Stimulated activated CD8-positive, alpha-beta memory T cell treated with anti-CD3 and anti-CD28 coated beads, Interleukin-15, amount 100 ng/mL, for 48 hours (primary cell): Measurements from ENCODE around the gene CASKIN2.
"Not testable (repeated sequence)": the region's sequence is repeated elsewhere in the genome, so short reads cannot be mapped to it uniquely, and the experiment has no call there.

Experiments used
- DNase-seq, 2 donors: peaks; one replicate each; pipeline ENCODE4 v3.0.0-alpha.2; 2020; ENCODE audit warnings: low read depth in 2 of 2

Gene CASKIN2

DNA sequence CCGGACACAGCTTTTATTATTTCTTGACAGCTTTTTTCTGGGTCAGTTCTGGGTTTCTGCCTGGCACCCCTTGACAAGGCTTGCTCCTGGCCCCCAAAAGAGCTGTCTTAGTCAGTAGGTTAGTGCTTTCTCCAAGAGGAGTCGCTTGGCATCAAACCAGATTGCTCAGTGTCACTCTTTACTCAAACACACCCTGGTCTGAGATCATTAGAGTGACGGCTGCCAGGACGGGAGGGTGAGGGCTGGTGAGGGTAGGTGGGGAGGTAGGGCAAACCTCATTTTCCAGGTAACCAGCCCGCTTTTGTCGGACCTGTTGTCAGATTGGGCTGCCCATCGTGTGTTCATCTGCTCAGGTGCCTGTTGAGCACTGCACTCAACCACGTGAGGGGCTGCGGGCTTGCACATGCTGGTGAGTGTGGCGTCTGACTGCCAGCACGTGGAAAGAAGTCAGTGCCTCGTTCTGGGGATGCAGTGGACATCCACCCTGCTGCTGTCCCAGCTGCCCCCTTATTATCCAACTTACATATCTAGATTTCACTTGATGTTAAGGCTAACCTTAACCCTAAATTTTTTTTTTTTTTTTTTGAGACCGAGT lies 46.5 kb downstream of the CASKIN2 start:
- DNase-seq = no peak

DNA sequence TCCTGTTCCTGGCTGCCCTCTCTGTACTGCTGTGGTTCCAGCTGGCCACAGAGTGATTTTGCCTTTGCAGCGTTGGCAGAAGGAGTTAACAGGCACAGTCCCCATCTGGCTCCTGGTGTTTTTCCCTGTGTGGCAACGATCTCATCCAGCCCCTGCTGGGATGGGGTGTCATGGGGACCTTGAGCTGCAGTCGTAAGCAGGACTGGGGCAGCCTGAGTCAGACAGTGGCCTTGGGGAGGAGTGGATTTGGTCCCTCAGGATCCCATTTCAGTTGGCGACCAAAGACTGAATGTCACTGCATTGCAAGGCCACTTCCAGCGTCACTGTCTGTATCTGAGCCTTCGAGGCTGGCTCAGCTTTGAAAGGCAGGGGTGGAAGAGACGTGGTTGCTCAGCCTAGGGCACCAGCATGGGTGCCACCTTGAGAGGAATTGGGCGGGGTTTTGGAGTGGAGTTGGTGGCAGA lies 47.0 kb downstream of the CASKIN2 start:
- DNase-seq = no peak

DNA sequence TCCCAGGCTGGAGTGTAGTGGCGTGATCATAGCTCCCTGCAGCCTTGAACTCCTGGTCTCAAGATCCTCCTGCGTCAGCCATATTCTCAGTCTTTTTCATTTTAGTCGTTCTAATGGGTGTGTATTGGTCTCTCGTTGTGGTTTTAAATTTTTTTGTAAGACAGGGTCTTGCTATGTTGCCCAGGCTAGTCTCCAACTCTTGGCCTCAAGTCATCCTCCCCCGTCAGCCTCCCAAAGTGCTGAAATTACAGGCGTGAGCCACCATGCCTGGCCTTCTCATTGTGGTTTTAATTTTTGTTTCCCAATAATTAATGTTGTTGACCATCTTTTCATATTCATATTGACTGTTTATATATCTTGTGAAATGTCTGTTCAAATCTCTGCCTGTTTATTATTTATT lies 50.3 kb downstream of the CASKIN2 start:
- no peak for DNase-seq

DNA sequence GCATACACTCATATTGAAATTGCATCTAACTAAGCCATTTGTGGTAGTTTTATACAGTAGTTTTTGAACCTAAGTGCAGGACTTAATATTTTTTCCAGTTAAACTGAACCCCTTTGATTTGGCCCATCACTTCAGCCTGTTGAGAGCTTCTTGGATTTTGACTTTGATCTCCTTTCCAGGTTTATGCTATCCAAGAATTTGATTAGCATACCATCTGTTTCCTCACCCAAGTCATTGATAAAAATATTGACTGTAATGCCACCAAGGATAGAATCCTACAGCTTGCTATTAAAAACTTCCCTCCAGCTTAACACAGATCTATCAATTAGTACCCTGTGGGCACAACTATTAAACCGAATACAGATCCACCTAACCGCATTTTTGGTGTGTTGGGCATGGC lies 51.7 kb downstream of the CASKIN2 start:
- no peak for DNase-seq

DNA sequence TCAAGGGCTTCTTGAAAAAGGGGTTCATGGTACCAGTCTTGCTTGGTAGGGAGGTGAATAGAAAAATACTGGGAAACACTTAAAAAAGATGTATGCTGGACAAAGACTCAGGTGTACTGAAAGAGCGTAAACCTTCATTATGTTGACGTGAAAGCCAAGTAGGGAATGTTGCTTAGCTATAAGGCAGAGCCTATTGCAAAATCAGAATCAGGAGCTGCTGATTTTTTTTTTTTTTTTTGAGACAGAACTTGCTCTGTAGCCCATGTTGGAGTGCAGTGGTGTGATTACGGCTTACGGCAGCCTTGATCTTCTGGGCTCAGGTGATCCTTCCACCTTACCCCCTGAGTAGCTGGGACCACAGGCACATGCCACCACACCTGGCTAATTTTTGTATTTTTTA lies 55.0 kb downstream of the CASKIN2 start:
- DNase-seq = no peak

DNA sequence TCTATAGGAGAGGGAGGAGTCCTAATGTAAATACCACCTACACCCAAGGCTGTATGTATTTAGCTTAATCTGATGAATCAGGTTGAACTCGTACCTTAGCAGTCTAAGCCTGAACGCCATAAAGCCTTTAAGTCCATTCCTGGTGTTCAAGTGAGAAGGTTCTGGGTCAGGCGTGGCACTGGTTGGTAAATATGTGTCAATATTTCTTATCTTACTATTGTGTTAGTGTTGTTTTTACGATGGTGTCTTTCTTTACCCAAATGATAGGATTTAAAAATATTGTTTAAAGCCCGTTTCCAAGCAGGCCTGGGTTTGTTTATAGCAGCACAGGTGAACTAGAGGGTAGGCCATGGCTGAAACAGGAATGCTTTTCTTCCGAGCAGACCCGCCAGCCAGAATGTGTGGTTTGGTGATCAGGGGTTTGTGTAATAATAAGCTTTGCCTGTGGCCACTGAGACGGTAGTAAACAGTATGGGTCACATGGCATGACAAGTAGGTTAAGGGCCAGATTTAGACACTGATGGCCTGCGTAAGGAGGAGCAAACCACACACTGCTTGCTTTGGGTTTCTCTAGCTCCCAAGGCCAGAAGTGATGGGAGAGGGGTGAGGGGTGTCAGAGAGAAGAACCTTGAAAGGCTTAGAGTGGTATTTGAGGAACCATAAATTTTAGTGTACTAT lies 55.6 kb downstream of the CASKIN2 start:
- DNase-seq = no peak

DNA sequence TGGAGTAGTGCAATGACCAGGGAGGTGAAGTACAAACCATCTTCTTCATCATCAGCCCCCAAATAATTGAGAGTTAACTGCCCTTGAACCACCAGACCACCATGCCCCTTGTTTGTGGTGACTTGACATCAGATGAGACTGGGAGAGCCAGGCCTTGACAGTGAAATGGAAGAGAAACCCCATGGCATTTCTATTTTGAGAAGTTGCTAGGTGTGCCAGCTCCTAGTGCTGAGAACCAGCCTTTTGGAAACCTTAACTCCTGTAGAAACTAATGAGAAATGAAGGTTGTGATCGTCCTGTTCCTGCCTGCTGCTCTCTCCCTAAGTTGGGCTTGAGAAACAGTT lies 56.1 kb downstream of the CASKIN2 start:
- DNase-seq = no peak

DNA sequence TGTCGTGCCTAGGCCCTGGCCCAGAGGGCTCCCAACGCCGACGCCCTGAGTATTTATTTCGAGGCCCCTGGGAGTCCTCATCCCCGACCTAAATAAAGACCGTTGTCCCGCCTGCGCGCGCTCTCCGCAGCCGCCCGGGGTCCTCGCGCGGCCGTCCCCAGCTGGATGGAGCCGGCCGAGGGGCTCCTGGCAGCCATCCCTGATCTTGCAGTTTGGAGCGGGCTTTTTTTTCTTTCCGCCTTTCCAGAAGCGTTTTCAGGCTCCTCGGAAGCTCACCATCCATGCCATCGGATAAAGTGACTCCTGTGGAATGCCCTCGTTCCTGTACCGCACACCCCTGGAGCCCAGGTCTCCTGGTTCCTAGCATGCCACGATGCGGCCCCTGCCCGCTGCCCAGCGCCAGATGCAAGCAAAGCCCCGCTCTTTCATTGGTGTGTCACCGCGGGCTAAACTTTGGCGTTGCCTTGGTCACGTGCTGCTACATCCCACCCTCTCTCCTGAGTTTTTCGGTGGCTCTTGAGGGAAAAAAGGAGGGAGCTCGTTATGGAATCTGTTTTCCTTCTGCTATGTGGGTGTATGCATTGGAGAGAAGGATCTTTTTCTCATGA lies 58.2 kb downstream of the CASKIN2 start:
- DNase-seq = no peak

DNA sequence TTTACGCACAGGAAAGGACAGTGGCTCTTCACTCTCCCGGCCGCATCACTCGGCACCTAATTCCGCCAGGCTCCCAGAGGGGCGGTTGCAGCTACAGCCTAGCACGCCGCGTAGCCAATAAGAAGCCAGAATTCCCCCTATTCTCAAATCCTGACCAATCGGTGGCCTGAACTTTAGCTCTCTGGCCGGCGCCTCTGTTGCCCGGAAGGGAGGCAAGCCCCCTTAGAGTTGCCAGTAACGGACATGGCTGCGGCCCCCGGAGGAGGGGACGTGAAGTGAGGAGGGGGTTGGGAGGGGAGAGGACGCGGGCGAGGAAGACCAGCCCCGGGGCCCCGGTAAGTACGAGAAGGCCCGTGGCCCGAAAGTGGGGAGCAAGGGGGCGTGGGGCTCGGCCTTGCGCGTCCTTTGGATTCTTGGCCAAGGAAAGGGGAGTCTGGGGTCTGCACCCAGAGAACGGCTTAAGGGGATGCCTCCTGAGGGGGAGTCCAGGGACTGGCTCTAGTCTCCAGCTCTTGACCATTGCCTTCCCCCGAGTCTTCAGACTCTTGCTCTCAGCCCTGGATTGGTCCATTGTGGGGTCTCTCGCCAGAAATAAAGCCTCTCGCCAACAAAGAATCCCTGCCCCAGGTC lies 58.8 kb downstream of the CASKIN2 start, which contains the start of gene TMEM94:
TSS of gene TMEM94 (plus strand) at position 219 of the 630 bp plus-strand sequence. CDS start 15,271 bp downstream, outside the sequence.
- DNase-seq = peak; percentile 86

DNA sequence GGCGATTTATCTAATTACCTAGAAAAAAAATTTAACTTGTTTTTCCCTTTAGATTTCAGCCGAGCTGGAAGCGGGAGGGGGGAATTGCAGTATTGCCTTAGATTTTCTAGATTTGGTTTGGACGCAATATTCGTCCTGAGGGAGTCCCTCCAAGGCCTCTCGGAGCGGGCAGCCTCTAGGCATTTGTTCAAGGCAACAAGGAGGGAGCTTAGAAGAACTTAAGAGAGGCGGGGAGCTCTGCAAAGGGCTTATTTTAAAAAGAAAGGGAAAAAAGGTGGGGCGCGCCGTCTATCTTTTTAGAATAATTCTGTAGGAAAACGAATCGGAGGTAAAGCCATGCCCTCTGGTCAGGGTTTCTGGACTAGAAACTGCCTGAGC lies 59.3 kb downstream of the CASKIN2 start:
- DNase-seq = no peak

DNA sequence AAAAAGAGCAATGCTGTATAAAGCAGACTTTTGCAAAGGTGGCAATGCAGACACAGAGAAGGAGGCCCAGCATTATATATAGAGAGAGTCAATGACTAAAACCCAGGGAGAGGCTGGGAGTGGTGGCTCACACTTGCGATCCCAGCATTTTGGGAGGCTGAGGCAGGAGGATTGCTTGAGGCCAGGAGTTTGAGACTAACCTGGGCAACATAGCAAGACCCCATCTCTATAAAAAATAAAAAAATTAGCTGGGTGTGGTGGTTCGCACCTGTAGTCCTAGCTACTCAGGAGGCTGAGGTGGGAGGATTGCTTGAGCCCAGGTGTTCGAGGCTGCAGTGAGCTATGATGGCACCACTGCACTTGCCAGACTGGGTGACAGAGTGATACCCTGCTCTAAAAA lies 60.7 kb downstream of the CASKIN2 start:
- DNase-seq = not testable (repeated sequence)

DNA sequence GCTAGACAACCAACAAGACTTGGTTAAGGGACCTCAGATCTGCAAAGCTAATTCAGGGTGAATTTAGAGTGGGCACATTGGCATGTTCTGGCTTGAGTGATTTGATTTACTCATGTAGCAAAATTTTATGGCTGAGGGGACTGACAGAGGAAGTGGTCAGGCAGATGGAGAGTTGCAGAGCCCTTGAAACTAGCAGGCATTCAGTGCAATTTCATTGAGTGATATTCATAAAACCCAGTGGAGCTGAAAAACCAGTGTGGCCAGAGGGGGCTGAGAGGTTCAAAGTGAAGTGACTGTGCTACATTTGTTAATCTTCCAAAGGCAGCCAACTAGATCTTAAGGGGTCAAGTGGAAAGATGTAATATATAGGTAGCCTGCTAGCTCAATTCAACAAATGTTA lies 61.1 kb downstream of the CASKIN2 start:
- DNase-seq = no peak

DNA sequence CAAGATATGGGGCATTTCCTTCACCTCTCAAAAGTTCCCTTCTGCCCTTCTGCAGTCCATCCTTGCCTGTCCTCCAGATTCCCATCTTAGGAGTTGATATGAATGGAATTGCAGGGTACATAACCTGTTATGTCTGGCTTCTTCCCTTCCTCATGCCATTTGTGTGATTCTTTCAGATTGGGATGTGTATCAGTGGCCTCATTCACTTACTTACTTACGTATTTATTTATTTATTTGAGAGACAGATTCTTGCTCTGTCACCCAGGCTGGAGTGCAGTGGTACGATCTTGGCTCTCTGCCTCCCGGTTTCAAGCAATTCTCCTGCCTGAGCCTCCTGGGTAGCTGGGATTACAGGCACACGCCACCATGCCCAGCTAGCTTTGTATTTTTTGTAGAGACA lies 65.1 kb downstream of the CASKIN2 start:
- DNase-seq = no peak
